Activated T-cell treated with anti-CD3 and anti-CD28 coated beads, Interleukin-2, amount 50 U/mL, for 72 hours (primary cell): ENCODE measurements around the gene SELENOF. TPM values are rescaled to one million over a fixed set of nuclear protein-coding genes. Genes with fewer than 3 reads are reported as not detected.

Experiments used
- ATAC-seq, 2 donors: fragments of 150-1000 bp; cut with Tn5 transposase; replicated peaks in 1 of 2; 2 replicates each; pipeline ENCODE4 v1.10.0; 2021; ENCODE audit warnings: moderate library complexity in 2 of 2, mild to moderate bottlenecking in 1 of 2
- DNase-seq, 2 donors: peaks; one replicate each; pipeline ENCODE4 v3.0.0; 2021 to 2022; ENCODE audit warnings: mixed read lengths in 1 of 2
- H3K27ac Mint-ChIP-seq: one replicate; pipeline ENCODE4 v1.8.0; 2022; ENCODE audit warnings: mild to moderate bottlenecking, moderate library complexity, mixed read lengths
- H3K27me3 Mint-ChIP-seq: one replicate; pipeline ENCODE4 v1.8.0; 2022; ENCODE audit warnings: low read depth, mixed read lengths
- H3K36me3 Mint-ChIP-seq, 2 donors: one replicate each; pipeline ENCODE4 v1.8.0; 2022; ENCODE audit warnings: mixed read lengths in 2 of 2, mild to moderate bottlenecking in 1 of 2; ENCODE audit not compliant: insufficient read depth in 2 of 2
- H3K4me1 Mint-ChIP-seq: one replicate; pipeline ENCODE4 v1.8.0; 2022; ENCODE audit warnings: low read depth, mixed read lengths
- H3K4me3 Mint-ChIP-seq, 2 donors: one replicate each; pipeline ENCODE4 v1.8.0; 2022; ENCODE audit warnings: mild to moderate bottlenecking in 2 of 2, mixed read lengths in 2 of 2, moderate library complexity in 2 of 2
- H3K9me3 Mint-ChIP-seq, 2 donors: one replicate each; pipeline ENCODE4 v1.8.0; 2022; ENCODE audit warnings: mixed read lengths in 2 of 2
- total RNA-seq, 2 donors: library from RNA; stranded (reverse); gene quantifications; one replicate each; pipeline ENCODE4 v1.2.3, GENCODE V29; 2022

SELENOF gene
- total RNA-seq = 100 to 1,000 TPM; 149 to 171 TPM

DNA sequence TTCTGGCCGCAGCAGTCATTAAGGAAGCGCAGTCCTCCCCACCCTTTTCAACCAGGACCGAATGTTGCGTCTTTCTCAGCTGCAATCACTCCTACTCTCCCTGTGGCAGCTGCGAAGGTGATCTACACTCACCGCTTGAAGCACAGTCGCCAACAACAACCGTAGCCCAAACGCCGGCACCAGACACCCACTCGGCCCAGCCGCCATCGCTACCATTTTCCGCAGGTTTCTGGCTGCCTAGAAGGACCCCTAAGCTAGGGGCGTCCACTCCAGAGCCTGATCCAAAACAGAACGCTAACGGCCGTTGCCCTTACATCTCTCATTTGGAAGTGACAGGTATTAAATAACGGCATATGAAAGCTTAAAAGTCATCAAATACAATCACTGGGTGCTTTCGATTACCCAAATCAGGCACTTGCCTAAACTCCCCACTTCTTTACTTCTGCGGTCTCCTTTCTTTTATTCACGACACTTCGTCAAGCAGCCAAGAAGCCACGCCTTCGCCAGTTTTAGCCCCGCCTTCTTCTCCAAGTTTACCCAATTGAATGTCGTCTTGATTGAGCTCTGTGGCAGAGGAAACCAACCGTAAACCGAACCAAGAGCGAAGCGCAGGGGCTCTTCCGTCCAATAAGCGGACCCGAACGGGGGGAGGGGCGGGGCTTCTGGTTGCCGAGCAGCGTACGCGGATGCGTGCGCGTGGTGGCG is at the start of gene SELENOF:
Gene SELENOF (minus strand): TSS at position 231 of the 705 bp plus-strand sequence. CDS start 15 bp downstream, at position 216.
- Mint-ChIP-seq H3K4me1 (peaks cover 41% of the 10 kb centered on the region), H3K36me3 (peaks cover 18% of the 10 kb centered on the region in 2 donors), H3K4me3 (no peak within 1 kb of the TSS), H3K9me3 (no peaks in the 10 kb centered on the region), H3K27me3 (no peaks in the 10 kb centered on the region), H3K27ac (no peak within 1 kb of the TSS)
- peak; percentile 98 for DNase-seq
- peak; percentile 89 to 92 for ATAC-seq

DNA sequence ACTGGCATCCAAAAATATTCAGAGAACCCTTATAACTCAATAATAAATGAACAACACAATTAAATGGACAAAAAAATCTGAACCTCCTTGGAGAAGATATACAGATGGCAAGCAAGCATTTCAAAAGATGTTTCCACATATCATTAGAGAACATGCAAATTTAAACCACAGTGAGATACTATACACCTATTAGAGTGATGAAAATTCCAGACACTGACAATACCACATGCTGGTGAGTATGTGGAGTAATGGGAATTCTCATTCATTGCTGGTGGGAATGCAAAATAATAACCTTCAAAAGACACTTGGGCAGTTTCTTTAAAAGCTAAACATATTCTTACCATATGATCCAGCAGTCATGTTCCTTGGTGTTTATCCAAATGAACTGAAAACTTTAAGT is 46.6 kb upstream of the SELENOF start:
- H3K27me3 Mint-ChIP-seq = no peaks in the 10 kb centered on the region
- no peak for DNase-seq

DNA sequence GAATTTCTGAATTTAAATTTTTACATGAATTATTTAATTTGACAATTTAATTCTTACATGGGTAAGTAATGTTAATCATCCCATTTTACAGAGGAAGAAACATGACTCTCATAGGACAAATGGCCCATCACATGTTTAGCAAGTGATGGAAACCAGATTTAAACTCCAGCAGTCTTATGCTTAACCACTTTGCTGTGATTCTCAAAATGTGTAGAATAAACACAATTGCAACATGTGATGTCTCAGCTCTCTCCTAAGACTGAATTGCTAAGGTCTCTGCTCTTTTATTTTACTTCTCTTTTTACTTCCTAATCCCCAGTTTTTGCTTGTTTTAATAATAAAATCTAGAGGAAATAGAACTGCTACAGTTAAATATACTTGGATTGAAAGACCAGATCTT is 43.3 kb upstream of the SELENOF start:
- H3K4me3 Mint-ChIP-seq = no peak overlapping the region
- H3K27ac Mint-ChIP-seq = no peak overlapping the region
- H3K9me3 Mint-ChIP-seq = no peaks in the 10 kb centered on the region
- ATAC-seq (no peak), DNase-seq (no peak)
- no peaks in the 10 kb centered on the region for H3K36me3 Mint-ChIP-seq
- H3K27me3 Mint-ChIP-seq = no peaks in the 10 kb centered on the region
- peaks cover 7% of the 10 kb centered on the region for H3K4me1 Mint-ChIP-seq

More for the DNA sequence above, 46.6 kb upstream of the SELENOF start:
- no peak for ATAC-seq
- no peaks in the 10 kb centered on the region for H3K4me1 Mint-ChIP-seq
- H3K27ac Mint-ChIP-seq = no peak overlapping the region
- H3K9me3 Mint-ChIP-seq = no peaks in the 10 kb centered on the region
- no peak overlapping the region for H3K4me3 Mint-ChIP-seq
- peaks cover 0 to 2% of the 10 kb centered on the region in 2 donors for H3K36me3 Mint-ChIP-seq

DNA sequence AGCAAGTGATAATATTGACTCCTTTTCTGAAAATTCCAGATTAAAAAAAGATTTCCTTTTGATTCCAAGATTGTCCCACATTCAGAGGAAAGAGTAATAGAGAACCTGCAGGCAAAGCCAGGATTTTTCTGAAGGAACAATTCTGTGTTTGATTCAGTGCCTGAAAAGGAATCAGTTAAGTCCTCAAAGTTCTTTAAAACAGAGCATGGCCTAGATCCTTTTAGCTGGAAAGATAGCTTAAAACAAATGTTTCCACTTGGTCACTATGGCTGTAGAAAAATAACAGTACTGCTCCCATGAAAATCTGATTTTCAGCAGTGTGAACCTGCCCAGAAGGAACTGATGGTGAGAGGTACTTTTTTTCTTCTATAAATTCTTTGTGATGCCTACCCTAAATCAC is 42.3 kb upstream of the SELENOF start:
- ATAC-seq (no peak), DNase-seq (no peak)
- no peaks in the 10 kb centered on the region for H3K9me3 Mint-ChIP-seq
- no peak overlapping the region for H3K27ac Mint-ChIP-seq
- H3K36me3 Mint-ChIP-seq = no peaks in the 10 kb centered on the region
- H3K4me3 Mint-ChIP-seq = no peak overlapping the region
- no peaks in the 10 kb centered on the region for H3K27me3 Mint-ChIP-seq
- H3K4me1 Mint-ChIP-seq = peaks cover 7% of the 10 kb centered on the region

DNA sequence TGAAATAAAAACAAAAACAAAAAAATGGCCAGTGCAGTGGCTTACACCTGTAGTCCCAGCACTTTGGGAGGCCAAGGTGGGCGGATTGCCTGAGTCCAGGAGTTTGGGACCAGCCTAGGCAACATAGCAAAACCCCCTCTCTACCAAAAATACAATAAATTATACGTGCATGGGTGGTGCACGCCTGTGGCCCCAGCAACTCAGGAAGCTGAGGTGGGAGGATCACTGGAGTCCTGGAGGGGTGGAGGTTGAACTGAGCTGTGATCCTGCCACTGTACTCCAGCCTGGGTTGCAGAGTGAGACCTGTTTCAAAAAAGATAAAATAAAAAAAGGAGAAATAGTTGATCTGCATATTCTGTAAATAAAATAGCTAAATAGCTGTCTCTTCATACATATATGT is 41.8 kb upstream of the SELENOF start:
- Mint-ChIP-seq H3K36me3 (no peaks in the 10 kb centered on the region), H3K4me1 (peaks cover 7% of the 10 kb centered on the region), H3K27ac (no peak overlapping the region), H3K9me3 (no peaks in the 10 kb centered on the region), H3K27me3 (no peaks in the 10 kb centered on the region), H3K4me3 (no peak overlapping the region)
- DNase-seq = no peak
- ATAC-seq = no peak

DNA sequence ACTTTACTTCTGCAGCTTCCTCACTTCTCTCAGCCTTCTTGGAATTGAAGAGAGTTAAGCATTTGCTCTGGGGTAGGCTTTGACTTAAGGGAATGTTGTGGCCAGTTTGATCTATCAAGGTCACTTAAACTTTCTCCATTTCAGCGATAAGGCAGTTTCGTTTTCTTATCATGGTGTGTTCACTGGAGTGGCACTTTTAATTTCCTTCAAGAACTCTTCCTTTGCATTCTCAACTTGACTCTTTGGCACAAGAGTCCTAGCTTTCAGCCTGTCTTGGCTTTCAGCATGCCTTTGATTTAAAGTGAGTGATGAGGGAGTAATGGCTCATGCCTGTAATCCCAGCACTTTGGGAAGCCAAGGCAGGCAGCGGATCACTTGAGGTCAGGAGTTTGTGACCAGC is 39.2 kb upstream of the SELENOF start:
- peaks cover 7% of the 10 kb centered on the region for H3K4me1 Mint-ChIP-seq
- H3K27ac Mint-ChIP-seq = no peak overlapping the region
- no peaks in the 10 kb centered on the region for H3K27me3 Mint-ChIP-seq
- DNase-seq (no peak), ATAC-seq (no peak)
- H3K9me3 Mint-ChIP-seq = no peaks in the 10 kb centered on the region
- H3K36me3 Mint-ChIP-seq = no peaks in the 10 kb centered on the region
- H3K4me3 Mint-ChIP-seq = no peak overlapping the region

DNA sequence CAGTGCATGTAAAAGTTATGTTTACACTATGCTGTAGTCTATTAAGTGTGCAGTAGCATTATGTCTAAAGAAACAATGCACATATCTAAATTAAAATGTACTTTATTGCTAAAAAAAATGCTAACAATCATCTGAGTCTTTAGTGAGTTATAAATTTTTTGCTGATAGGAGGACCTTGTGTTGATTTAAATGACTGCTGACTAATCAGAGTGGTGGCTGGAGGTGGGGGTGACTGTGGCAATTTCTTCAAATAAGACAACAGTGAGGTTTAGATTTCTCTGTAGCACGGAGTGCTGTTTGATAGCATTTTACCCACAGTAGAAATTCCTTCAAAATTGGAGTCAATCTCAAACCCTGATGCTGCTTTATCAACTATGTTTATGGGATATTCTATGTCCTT is 37.5 kb upstream of the SELENOF start:
- DNase-seq (no peak), ATAC-seq (no peak)
- H3K4me3 Mint-ChIP-seq = no peak overlapping the region
- H3K27ac Mint-ChIP-seq = no peak overlapping the region
- no peaks in the 10 kb centered on the region for H3K27me3 Mint-ChIP-seq
- H3K36me3 Mint-ChIP-seq = no peaks in the 10 kb centered on the region
- no peaks in the 10 kb centered on the region for H3K9me3 Mint-ChIP-seq
- H3K4me1 Mint-ChIP-seq = peaks cover 7% of the 10 kb centered on the region

DNA sequence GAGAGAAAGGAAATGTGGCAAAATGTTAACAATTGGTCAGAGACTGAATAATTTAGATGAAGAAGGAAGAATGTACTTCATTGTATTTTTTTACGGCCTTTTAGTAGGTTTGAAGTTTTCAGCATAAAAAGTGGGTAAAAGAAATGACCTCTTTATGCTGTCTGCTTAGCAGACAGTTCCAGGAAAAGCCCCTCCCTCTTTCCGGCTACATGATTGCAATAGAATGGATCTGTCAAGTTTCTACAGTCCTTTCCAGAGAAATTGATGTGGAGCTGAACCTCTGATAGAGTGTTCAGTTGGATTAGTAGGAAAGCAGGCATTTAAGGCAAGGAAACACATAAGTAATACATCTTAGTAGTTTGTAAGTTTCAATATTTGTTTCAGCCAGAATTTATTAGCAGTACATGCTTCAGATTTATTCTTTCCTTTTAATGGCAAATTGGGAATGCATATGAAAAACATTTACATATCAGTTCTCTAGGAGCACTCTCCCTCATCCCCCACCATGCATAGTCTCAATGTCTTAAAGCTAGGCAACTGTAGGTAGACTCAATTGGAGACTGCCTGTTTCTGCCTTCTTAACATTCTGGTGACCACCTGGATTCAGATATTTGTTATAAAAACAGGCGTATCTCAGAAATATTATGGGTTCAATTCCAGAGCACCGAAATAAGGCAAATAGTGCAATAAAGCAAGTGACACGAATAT is 36.9 kb upstream of the SELENOF start:
- DNase-seq (no peak), ATAC-seq (no peak)
- no peaks in the 10 kb centered on the region for H3K36me3 Mint-ChIP-seq
- H3K27ac Mint-ChIP-seq = no peak overlapping the region
- H3K4me1 Mint-ChIP-seq = peaks cover 7% of the 10 kb centered on the region
- no peak overlapping the region for H3K4me3 Mint-ChIP-seq
- no peaks in the 10 kb centered on the region for H3K9me3 Mint-ChIP-seq
- H3K27me3 Mint-ChIP-seq = no peaks in the 10 kb centered on the region

DNA sequence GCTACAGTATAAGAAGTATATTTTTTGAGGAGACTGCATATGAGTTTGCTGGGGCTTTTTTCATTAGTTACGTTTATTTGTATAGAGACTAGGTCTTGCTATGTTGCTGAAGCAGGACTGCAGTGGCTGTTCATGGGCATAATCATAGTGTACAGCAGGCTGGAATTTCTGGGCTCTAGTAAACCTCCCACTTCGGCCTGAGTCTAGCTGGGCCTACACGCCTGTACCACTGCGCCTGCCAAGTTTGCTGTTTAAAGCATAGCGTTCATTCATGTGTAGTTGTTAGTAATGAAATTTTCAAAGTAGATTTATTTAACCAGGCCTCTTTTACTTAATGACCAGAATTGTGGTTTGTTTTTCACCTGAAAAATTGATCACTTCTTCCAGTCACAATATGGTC is 34.3 kb upstream of the SELENOF start:
- DNase-seq (no peak), ATAC-seq (no peak)
- Mint-ChIP-seq H3K27ac (no peak overlapping the region), H3K27me3 (no peaks in the 10 kb centered on the region), H3K4me1 (no peaks in the 10 kb centered on the region), H3K36me3 (no peaks in the 10 kb centered on the region), H3K9me3 (no peaks in the 10 kb centered on the region), H3K4me3 (no peak overlapping the region)

DNA sequence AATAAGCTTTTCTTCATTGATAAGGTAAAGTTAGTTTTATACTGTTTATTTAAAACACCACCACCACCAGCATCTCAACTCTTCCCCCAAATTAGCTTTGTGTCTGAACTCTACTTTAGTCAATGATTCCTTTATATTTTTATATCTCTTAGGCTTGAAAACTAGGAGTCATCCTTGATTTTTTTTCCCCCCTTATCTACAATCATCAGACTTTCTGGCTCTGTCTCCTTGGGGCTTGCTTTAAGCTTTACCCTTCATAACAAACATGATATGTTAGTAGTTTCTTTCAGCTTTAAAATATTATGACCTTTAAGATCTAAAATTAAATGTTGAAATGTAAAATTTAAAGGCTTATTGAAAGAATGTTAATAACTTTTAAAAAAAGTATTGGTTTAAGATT is 28.8 kb upstream of the SELENOF start:
- Mint-ChIP-seq H3K4me1 (peaks cover 2% of the 10 kb centered on the region), H3K27ac (no peak overlapping the region), H3K27me3 (no peaks in the 10 kb centered on the region), H3K9me3 (no peaks in the 10 kb centered on the region), H3K36me3 (no peaks in the 10 kb centered on the region), H3K4me3 (no peak overlapping the region)
- no peak for ATAC-seq
- no peak for DNase-seq

DNA sequence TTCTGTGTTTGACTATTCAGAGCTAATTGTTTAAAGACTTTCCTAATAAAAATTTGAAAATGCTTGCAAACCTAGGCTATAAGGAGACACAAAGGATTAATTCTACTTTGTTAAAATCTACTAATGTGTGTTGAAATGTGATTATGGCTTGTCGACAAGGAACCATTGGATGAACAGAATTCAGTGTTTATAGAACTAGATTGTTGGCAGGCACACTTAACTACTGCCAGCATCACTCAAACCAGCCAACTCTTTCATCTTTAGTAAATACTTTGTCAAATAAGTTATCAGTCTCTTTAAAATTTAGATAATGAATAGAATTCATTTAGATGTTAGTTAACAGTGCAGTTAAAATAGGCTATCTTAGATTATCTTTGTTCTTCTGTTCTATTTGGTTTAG is 28.1 kb upstream of the SELENOF start:
- Mint-ChIP-seq H3K27ac (no peak overlapping the region), H3K27me3 (no peaks in the 10 kb centered on the region), H3K36me3 (no peaks in the 10 kb centered on the region), H3K9me3 (no peaks in the 10 kb centered on the region), H3K4me3 (no peak overlapping the region), H3K4me1 (peaks cover 6% of the 10 kb centered on the region)
- no peak for DNase-seq
- ATAC-seq = no peak

DNA sequence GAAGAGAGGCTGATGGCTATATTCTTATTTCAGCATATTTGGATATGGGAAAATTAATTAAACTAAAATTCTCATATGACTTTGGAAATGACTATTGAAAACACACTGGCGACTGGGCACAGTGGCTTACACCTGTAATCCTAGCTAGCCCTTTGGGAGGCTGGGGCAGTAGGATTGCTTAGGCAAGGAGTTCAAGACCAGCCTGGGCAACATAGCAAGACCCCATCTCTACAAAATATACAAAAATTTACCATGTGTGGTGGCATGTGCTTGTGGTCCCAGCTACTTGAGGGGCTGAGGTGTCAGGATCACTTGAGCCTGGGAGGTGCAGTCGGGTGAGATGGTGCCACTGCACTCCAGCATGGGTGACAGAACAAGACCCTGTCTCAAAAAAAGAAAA is 26.7 kb upstream of the SELENOF start:
- no peak for DNase-seq
- Mint-ChIP-seq H3K9me3 (no peaks in the 10 kb centered on the region), H3K27me3 (no peaks in the 10 kb centered on the region), H3K27ac (no peak overlapping the region), H3K4me3 (no peak overlapping the region), H3K36me3 (no peaks in the 10 kb centered on the region), H3K4me1 (peaks cover 6% of the 10 kb centered on the region)
- no peak for ATAC-seq

DNA sequence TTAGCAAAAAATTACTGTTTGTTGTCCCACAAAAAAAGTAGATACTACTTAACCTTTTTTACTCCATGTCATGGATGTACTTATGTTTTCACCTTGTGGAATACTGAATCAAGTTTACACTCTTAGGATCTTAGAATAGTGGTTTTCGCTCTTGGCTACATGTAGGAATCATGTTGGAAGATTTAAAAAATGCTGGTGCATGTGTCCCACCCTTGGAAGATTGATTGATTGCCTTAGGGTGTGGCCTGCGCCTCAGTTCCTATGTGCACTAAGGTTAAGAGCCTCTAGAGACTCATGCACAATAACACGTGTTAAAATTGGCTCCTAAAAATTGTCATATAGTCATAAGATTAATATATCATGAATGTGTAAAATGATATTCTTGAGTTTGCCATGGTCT is 25.5 kb upstream of the SELENOF start:
- Mint-ChIP-seq H3K27me3 (no peaks in the 10 kb centered on the region), H3K27ac (no peak overlapping the region), H3K4me3 (no peak overlapping the region), H3K36me3 (no peaks in the 10 kb centered on the region), H3K9me3 (no peaks in the 10 kb centered on the region), H3K4me1 (peaks cover 6% of the 10 kb centered on the region)
- ATAC-seq (no peak), DNase-seq (no peak)

DNA sequence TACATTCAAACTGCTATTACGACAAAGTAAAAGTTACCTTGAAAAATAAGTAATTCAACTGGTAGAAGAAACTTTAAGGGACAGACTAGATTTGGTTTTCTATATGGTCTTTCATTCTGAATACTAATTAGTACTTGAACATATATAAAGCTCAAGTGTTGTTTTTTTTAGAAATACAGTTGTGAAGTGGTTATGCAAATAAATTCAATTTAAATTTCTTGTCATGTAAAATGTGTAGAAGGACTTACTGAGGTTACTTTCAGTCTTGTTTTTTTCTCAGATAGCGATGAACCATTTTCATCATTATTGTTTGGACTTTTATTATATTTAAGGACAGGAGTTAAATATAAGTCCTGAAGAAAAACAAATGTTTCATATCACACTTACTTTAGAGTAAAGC is 24.9 kb upstream of the SELENOF start:
- no peaks in the 10 kb centered on the region for H3K9me3 Mint-ChIP-seq
- peaks cover 11% of the 10 kb centered on the region for H3K4me1 Mint-ChIP-seq
- no peak overlapping the region for H3K27ac Mint-ChIP-seq
- no peaks in the 10 kb centered on the region for H3K27me3 Mint-ChIP-seq
- DNase-seq = no peak
- no peak overlapping the region for H3K4me3 Mint-ChIP-seq
- H3K36me3 Mint-ChIP-seq = no peaks in the 10 kb centered on the region
- ATAC-seq = no peak
